Peyer's patch (tissue), 4 donors: Measurements from ENCODE around the gene USP36.

Experiments used
- CTCF ChIP-seq, 6 experiments: fragments of 450-650 bp in 4 of 6; fragments of 200-600 bp in 2 of 6; sonication (generic) in 1 of 6; IDR thresholded peaks; one replicate each; pipeline ENCODE4 v1.5.1; 2017 to 2019; ENCODE audit warnings: antibody characterized with exemption in 6 of 6, mild to moderate bottlenecking in 3 of 6, moderate library complexity in 1 of 6
- POLR2A ChIP-seq, 2 donors: fragments of 450-650 bp; IDR thresholded peaks; one replicate each; pipeline ENCODE4 v1.5.1; 2017; ENCODE audit warnings: antibody characterized with exemption in 2 of 2, mild to moderate bottlenecking in 2 of 2, moderate library complexity in 2 of 2

- TF ChIP-seq POLR2A (IDR thresholded peaks at IDR 0.05) (no peak), CTCF (IDR thresholded peaks at IDR 0.05) (no peak)
Measured at GRCh38 chr17:78794864-78795640, 45.6 kb downstream of the USP36 start.
